ENCODE measurements around the gene DIAPH2.

- no peak for TF ChIP-seq POLR2A (IDR thresholded peaks at IDR 0.05; ENCODE audit: low read depth, low read length)
- TF ChIP-seq POLR2AphosphoS5 (IDR thresholded peaks at IDR 0.05; ENCODE audit: low read depth, low read length), result no peak
Observed at GRCh38 chrX:97633798-97634197, 949.2 kb downstream of the DIAPH2 start.

All from GM12892 (cell line).